Activated CD8-positive, alpha-beta T cell treated with anti-CD3 and anti-CD28 coated beads, Interleukin-2, amount 10 ng/mL, durations not matched to agents 7 days and 5 days (primary cell): ENCODE data around the gene TMEM9B. TPM values are rescaled to one million over a fixed set of nuclear protein-coding genes. Genes with fewer than 3 reads are reported as not detected.
"Not testable (repeated sequence)": the region's sequence is repeated elsewhere in the genome, so short reads cannot be mapped to it uniquely, and the experiment has no call there.

Experiments used
- ATAC-seq: fragments of 150-1000 bp; cut with Tn5 transposase; one replicate; pipeline ENCODE4 v1.10.0; 2021; ENCODE audit warnings: moderate library complexity
- CTCF ChIA-PET: fragments of 350-600 bp; sonication (Branson Sonifier 250); formaldehyde crosslinking; loops from one replicate; lab custom pipeline; 2021; ENCODE audit warnings: antibody characterized with exemption; lab: Charles Lee
- POLR2A ChIA-PET: fragments of 350-600 bp; sonication (Branson Sonifier 250); formaldehyde crosslinking; loops from one replicate; lab custom pipeline; 2021; ENCODE audit warnings: antibody characterized with exemption; lab: Charles Lee
- DNase-seq: peaks from one replicate; pipeline ENCODE4 v3.0.0-alpha.2; 2020
- H3K27ac Mint-ChIP-seq: one replicate; pipeline ENCODE4 v1.8.0; 2021; ENCODE audit warnings: mild to moderate bottlenecking, mixed read lengths
- H3K27me3 Mint-ChIP-seq: one replicate; pipeline ENCODE4 v1.8.0; 2021; ENCODE audit warnings: low read depth, mixed read lengths
- H3K36me3 Mint-ChIP-seq: one replicate; pipeline ENCODE4 v1.8.0; 2021; ENCODE audit warnings: low read depth, mixed read lengths
- H3K4me1 Mint-ChIP-seq: one replicate; pipeline ENCODE4 v1.8.0; 2021; ENCODE audit warnings: low read depth, mixed read lengths
- H3K4me3 Mint-ChIP-seq: one replicate; pipeline ENCODE4 v1.8.0; 2021; ENCODE audit warnings: mild to moderate bottlenecking, mixed read lengths
- H3K9me3 Mint-ChIP-seq: one replicate; pipeline ENCODE4 v1.8.0; 2022; ENCODE audit warnings: mixed read lengths; ENCODE audit not compliant: insufficient read depth
- total RNA-seq, 2 experiments: library from RNA; stranded (reverse); gene quantifications; one replicate each; pipeline ENCODE4 v1.2.3, GENCODE V29; 2021

The TMEM9B gene
- total RNA-seq, 2 experiments from 2014 or later: 28.9 to 30.9 TPM

DNA sequence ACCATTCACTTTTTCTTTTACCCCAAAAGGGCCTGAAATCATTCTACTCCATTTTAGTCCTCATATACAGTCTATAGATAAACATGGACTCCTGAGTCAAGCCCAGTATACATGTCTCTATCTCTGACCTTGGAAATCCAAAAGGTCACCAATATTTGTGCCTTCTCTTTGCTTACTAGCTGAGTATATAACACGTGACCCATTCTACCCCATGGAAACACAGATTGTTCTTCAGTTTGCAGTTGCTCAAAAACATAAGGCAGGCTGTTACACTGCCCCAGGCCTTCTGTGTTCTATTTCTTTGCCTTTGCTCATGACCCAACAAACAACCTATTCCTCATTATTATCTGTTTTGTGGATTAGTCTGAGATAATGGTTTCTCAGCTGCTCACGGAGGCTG lies 33.8 kb upstream of the TMEM9B start:
- CTCF ChIA-PET: interaction anchor here (1.2 to 2.3 kb wide), 4 partner anchors 10 to 140 kb away, joined by 4 to 9 read pairs (median 4); partner anchors contain the start of gene TMEM9B
- Mint-ChIP-seq H3K4me1 (peaks cover 8% of the 10 kb centered on the region), H3K4me3 (no peak overlapping the region), H3K36me3 (no peaks in the 10 kb centered on the region), H3K27ac (no peak overlapping the region), H3K9me3 (no peaks in the 10 kb centered on the region), H3K27me3 (peaks cover 36% of the 10 kb centered on the region)
- ATAC-seq (no peak), DNase-seq (no peak)
- POLR2A ChIA-PET: no interaction called here

DNA sequence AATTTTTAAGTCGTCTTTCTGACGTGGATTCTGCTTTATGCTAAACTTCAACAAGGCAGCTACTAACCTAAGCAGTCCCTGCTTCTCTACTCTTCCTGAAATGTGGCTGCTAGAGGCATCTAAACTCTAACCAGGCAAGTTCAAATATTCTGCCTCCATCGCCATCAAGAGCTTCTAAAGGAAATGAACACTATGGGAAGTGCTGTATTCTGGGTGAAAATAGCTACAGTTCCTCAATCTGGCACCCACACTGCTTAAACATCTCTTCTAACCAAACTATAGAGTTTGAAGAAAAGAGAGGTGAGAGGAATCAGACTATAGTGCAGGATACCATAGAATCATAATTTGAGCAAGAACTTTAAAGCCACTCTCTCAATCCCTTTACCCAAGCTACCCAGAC lies 33.2 kb upstream of the TMEM9B start:
- H3K4me1 Mint-ChIP-seq: peaks cover 4% of the 10 kb centered on the region
- H3K27me3 Mint-ChIP-seq: peaks cover 34% of the 10 kb centered on the region
- POLR2A ChIA-PET: no interaction called here
- ATAC-seq: no peak
- no peak overlapping the region for H3K27ac Mint-ChIP-seq
- no peaks in the 10 kb centered on the region for H3K36me3 Mint-ChIP-seq
- no peaks in the 10 kb centered on the region for H3K9me3 Mint-ChIP-seq
- H3K4me3 Mint-ChIP-seq: no peak overlapping the region
- DNase-seq: no peak
- CTCF ChIA-PET: interaction anchor here (1.2 to 2.3 kb wide), 3 partner anchors 10 to 33 kb away, joined by 4 to 9 read pairs (median 5); partner anchors contain the start of gene TMEM9B

DNA sequence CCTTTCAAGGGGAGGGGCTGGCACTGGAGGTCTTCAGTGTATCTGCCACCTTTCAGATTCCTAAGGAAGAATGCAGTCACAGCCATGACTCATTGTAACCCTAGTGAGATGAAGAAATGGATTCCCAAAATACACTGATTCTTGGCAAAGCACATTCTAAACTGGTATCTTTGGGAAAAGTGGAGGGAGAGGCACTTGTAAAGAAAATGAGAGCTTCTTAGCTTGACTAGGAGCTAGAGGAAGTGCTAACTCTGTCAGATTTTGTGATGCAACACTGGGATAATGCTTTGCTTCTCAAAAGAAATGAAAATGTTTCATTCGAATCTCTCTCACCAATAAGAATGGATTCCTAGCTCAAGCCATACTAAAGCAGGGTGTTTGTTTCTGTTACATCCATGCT lies 25.2 kb upstream of the TMEM9B start:
- Mint-ChIP-seq H3K4me1 (peaks cover 9% of the 10 kb centered on the region), H3K9me3 (no peaks in the 10 kb centered on the region)
- CTCF ChIA-PET: interaction anchor here (4.0 kb wide), 1 partner anchor 27 kb away, joined by 16 read pairs; no protein-coding TSS in a partner anchor

GRCh38 chr11:8988329-8989234 lies 24.3 kb upstream of the TMEM9B start:
- POLR2A ChIA-PET: interaction anchor here (1.1 kb wide), 1 partner anchor 24 kb away, joined by 3 read pairs; the partner anchor contains the start of gene TMEM9B
- ATAC-seq (no peak), DNase-seq (no peak)
- Mint-ChIP-seq H3K4me3 (no peak overlapping the region), H3K9me3 (no peaks in the 10 kb centered on the region), H3K27ac (no peak overlapping the region), H3K27me3 (peaks cover 18% of the 10 kb centered on the region), H3K4me1 (peaks cover 9% of the 10 kb centered on the region), H3K36me3 (no peaks in the 10 kb centered on the region)
- CTCF ChIA-PET: interaction anchor here (1.2 to 4.0 kb wide), 4 partner anchors 9 to 149 kb away, joined by 3 to 16 read pairs (median 6); no protein-coding TSS in a partner anchor

More for the DNA sequence above, 25.2 kb upstream of the TMEM9B start:
- Mint-ChIP-seq H3K27ac (no peak overlapping the region), H3K27me3 (peaks cover 23% of the 10 kb centered on the region), H3K4me3 (no peak overlapping the region), H3K36me3 (no peaks in the 10 kb centered on the region)
- ATAC-seq: no peak
- DNase-seq: no peak
- POLR2A ChIA-PET: no interaction called here

DNA sequence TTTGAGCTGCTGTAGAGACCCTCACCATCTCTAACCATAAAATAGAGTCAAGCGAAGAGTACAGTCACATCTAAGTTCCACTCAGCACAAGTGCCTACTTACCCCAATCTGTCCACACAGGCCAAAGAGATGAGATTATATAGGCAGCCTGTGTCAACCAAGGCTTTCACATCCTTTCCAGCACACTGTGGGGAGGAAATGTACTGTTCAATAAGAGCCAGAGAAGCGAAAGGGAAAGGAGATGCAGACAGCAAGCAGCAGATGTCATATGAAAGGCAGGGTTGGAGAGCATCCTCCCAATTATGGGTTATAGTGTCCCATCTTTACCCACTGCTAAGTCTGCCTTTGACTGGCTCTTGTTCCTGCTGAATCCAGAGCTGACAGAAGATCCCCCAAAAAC lies 23.2 kb upstream of the TMEM9B start:
- ChIA-PET CTCF (interaction anchor here (1.2 to 4.0 kb wide), 4 partner anchors 10 to 150 kb away, joined by 3 to 16 read pairs (median 6); no protein-coding TSS in a partner anchor), POLR2A (interaction anchor here (1.1 kb wide), 1 partner anchor 23 kb away, joined by 3 read pairs; the partner anchor contains the start of gene TMEM9B)
- H3K36me3 Mint-ChIP-seq: no peaks in the 10 kb centered on the region
- peaks cover 9% of the 10 kb centered on the region for H3K4me1 Mint-ChIP-seq
- no peak overlapping the region for H3K4me3 Mint-ChIP-seq
- ATAC-seq (peak; percentile 42), DNase-seq (no peak)
- H3K27me3 Mint-ChIP-seq: peaks cover 16% of the 10 kb centered on the region
- H3K27ac Mint-ChIP-seq: no peak overlapping the region
- H3K9me3 Mint-ChIP-seq: no peaks in the 10 kb centered on the region

DNA sequence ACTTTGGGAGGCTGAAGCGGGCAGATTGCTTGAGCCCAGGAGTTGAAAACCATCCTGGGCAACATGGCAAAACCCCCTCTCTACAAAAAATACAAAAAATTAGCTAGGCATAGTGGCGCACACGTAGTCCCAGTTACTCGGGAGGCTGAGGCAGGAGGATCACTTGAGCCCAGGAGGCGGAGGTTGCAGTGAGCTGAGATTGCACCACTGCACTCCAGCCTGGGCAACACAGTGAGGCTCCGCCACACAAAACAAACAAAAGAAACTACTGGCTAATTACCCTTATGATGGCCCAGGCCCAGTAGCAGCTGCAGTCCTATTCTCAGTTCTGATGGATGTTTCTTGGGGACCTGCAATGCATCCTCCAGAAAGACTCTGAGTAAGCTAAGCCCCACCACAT lies 22.5 kb upstream of the TMEM9B start:
- H3K27ac Mint-ChIP-seq, H3K36me3 Mint-ChIP-seq, ATAC-seq, DNase-seq, H3K4me1 Mint-ChIP-seq, H3K4me3 Mint-ChIP-seq, H3K9me3 Mint-ChIP-seq, POLR2A ChIA-PET: not testable (repeated sequence)
- CTCF ChIA-PET: interaction anchor here (1.1 to 4.0 kb wide), 4 partner anchors 11 to 151 kb away, joined by 3 to 16 read pairs (median 4); no protein-coding TSS in a partner anchor
- peaks cover 15% of the 10 kb centered on the region for H3K27me3 Mint-ChIP-seq

GRCh38 chr11:8985462-8985861 lies 21.2 kb upstream of the TMEM9B start:
- no peak for DNase-seq
- no peaks in the 10 kb centered on the region for H3K36me3 Mint-ChIP-seq
- ChIA-PET POLR2A (no interaction called here), CTCF (interaction anchor here (1.2 to 1.6 kb wide), 2 partner anchors 31 to 152 kb away, joined by 3 read pairs; no protein-coding TSS in a partner anchor)
- H3K27ac Mint-ChIP-seq: no peak overlapping the region
- H3K4me3 Mint-ChIP-seq: no peak overlapping the region
- H3K27me3 Mint-ChIP-seq: peaks cover 10% of the 10 kb centered on the region
- H3K4me1 Mint-ChIP-seq: peaks cover 9% of the 10 kb centered on the region
- ATAC-seq: no peak
- no peaks in the 10 kb centered on the region for H3K9me3 Mint-ChIP-seq

GRCh38 chr11:8983552-8983951 lies 19.3 kb upstream of the TMEM9B start:
- no peak overlapping the region for H3K27ac Mint-ChIP-seq
- no peaks in the 10 kb centered on the region for H3K36me3 Mint-ChIP-seq
- ATAC-seq: no peak
- CTCF ChIA-PET: interaction anchor here (0.9 to 1.2 kb wide), 3 partner anchors 8 to 110 kb away, joined by 3 read pairs; no protein-coding TSS in a partner anchor
- H3K9me3 Mint-ChIP-seq: no peaks in the 10 kb centered on the region
- H3K4me3 Mint-ChIP-seq: no peak overlapping the region
- no peak for DNase-seq
- no peaks in the 10 kb centered on the region for H3K27me3 Mint-ChIP-seq
- POLR2A ChIA-PET: no interaction called here
- H3K4me1 Mint-ChIP-seq: peaks cover 9% of the 10 kb centered on the region

GRCh38 chr11:8980485-8980884 lies 16.2 kb upstream of the TMEM9B start:
- no peaks in the 10 kb centered on the region for H3K36me3 Mint-ChIP-seq
- no peaks in the 10 kb centered on the region for H3K9me3 Mint-ChIP-seq
- DNase-seq (no peak), ATAC-seq (no peak)
- H3K27ac Mint-ChIP-seq: no peak overlapping the region
- H3K4me1 Mint-ChIP-seq: no peaks in the 10 kb centered on the region
- ChIA-PET POLR2A (no interaction called here), CTCF (interaction anchor here (1.0 to 1.3 kb wide), 2 partner anchors 35 to 66 kb away, joined by 3 to 4 read pairs; no protein-coding TSS in a partner anchor)
- no peaks in the 10 kb centered on the region for H3K27me3 Mint-ChIP-seq
- no peak overlapping the region for H3K4me3 Mint-ChIP-seq

DNA sequence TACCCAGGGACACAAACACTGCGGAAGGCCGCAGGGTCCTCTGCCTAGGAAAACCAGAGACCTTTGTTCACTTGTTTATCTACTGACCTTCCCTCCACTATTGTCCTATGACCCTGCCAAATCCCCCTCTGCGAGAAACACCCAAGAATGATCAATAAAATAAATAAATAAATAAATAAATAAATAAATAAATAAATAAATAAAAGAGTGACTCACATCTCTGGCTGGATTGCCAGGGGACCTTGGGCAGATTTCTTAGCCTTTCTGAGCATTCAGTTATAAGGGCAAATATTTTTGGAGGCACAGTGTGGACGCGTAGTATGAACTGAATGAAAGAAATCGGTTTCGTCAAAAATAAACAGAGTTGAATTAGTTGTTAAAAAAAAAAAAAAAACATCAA lies 15.1 kb upstream of the TMEM9B start:
- H3K27ac Mint-ChIP-seq, ATAC-seq, POLR2A ChIA-PET, H3K4me3 Mint-ChIP-seq, H3K27me3 Mint-ChIP-seq, H3K36me3 Mint-ChIP-seq, CTCF ChIA-PET, DNase-seq, H3K4me1 Mint-ChIP-seq, H3K9me3 Mint-ChIP-seq: not testable (repeated sequence)

- Mint-ChIP-seq H3K4me3 (no peak overlapping the region), H3K4me1 (no peaks in the 10 kb centered on the region), H3K36me3 (no peaks in the 10 kb centered on the region), H3K27me3 (no peaks in the 10 kb centered on the region), H3K9me3 (no peaks in the 10 kb centered on the region), H3K27ac (no peak overlapping the region)
- CTCF ChIA-PET: no interaction called here
- POLR2A ChIA-PET: no interaction called here
- DNase-seq: no peak
- ATAC-seq: no peak
Measured at GRCh38 chr11:8973121-8973520, 8.9 kb upstream of the TMEM9B start.

DNA sequence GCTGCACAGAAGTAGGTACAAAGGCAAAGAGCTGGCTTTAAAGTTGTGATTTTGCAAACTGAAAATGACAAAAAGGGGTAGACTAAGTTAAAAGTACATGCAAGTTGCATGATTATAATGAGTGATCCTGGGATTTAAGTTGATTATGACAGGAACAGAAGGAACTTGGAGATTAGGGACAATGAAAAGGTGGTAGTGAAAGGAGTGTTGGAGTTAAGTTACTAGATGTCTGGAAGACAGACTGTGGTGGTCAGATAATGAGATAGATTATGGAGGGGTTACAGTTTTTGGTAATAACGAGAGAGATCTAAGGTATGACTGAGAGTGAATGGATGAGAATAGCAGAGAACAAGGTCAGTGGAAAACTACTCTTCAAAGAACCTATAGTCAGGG lies 7.7 kb upstream of the TMEM9B start:
- ChIA-PET POLR2A (no interaction called here), CTCF (interaction anchor here (0.6 to 1.7 kb wide), 2 partner anchors 12 to 179 kb away, joined by 3 to 6 read pairs; no protein-coding TSS in a partner anchor)
- Mint-ChIP-seq H3K4me3 (no peak overlapping the region), H3K9me3 (no peaks in the 10 kb centered on the region), H3K36me3 (no peaks in the 10 kb centered on the region), H3K27ac (no peak overlapping the region), H3K4me1 (no peaks in the 10 kb centered on the region), H3K27me3 (no peaks in the 10 kb centered on the region)
- ATAC-seq (no peak), DNase-seq (no peak)
